ENCODE data around the gene DNTT.
A peak's percentile ranks its signal among the peaks of the same experiment; 100 is the strongest.

DNTT gene

GRCh38 chr10:96310321-96310669, 6.1 kb downstream of the DNTT start:
- no peak for DNase-seq

- DNase-seq: no peak
These were observed 7.0 kb downstream of the DNTT start for GRCh38 chr10:96311180-96311715.

GRCh38 chr10:96313344-96313743, 9.1 kb downstream of the DNTT start:
- no peak for DNase-seq

GRCh38 chr10:96317067-96317833, 13.0 kb downstream of the DNTT start:
- DNase-seq: no peak

GRCh38 chr10:96319754-96320474, 15.7 kb downstream of the DNTT start:
- no peak for DNase-seq

GRCh38 chr10:96321822-96322221, 17.6 kb downstream of the DNTT start:
- no peak for DNase-seq

- no peak for DNase-seq
These were observed 18.0 kb downstream of the DNTT start for GRCh38 chr10:96322275-96322674.

GRCh38 chr10:96324447-96324846, 20.2 kb downstream of the DNTT start:
- no peak for DNase-seq

GRCh38 chr10:96325719-96326373, 21.6 kb downstream of the DNTT start:
- no peak for DNase-seq

GRCh38 chr10:96327462-96327861, 23.2 kb downstream of the DNTT start:
- no peak for DNase-seq

GRCh38 chr10:96333101-96333500, 28.9 kb downstream of the DNTT start:
- no peak for DNase-seq

GRCh38 chr10:96334616-96335526, 30.6 kb downstream of the DNTT start:
- peak; percentile 76 for DNase-seq

- no peak for DNase-seq
These were observed 32.9 kb downstream of the DNTT start for GRCh38 chr10:96337106-96337505.

- peak; percentile 34 for DNase-seq
These were observed 34.2 kb downstream of the DNTT start for GRCh38 chr10:96338279-96338925.

- DNase-seq: no peak
These were observed 35.1 kb downstream of the DNTT start for GRCh38 chr10:96339383-96339782.

GRCh38 chr10:96339956-96340904, 36.0 kb downstream of the DNTT start:
- peak; percentile 40 for DNase-seq

GRCh38 chr10:96341219-96342182, 37.3 kb downstream of the DNTT start:
- no peak for DNase-seq

- DNase-seq: no peak
These were observed 38.2 kb downstream of the DNTT start for GRCh38 chr10:96342402-96342801.

GRCh38 chr10:96344178-96344577, 39.9 kb downstream of the DNTT start:
- no peak for DNase-seq

GRCh38 chr10:96345222-96345621, 41.0 kb downstream of the DNTT start:
- no peak for DNase-seq

All from midbrain (tissue), 1 donor.